Hypothalamus (tissue), 51 donors: ENCODE measurements around the gene KDM2A.

ENCODE experiments used
- DNase-seq, 51 donors: peaks; one replicate each; lab custom pipeline; 2025; lab: John Stamatoyannopoulos, UW

The KDM2A gene

GRCh38 chr11:67281552-67282150, 162.6 kb downstream of the KDM2A start:
- DNase-seq, result no peak

GRCh38 chr11:67282155-67282875, 163.3 kb downstream of the KDM2A start:
- DNase-seq, result no peak

- no peak for DNase-seq
Measured at GRCh38 chr11:67282876-67283371, 163.9 kb downstream of the KDM2A start.

- no peak for DNase-seq
Measured at GRCh38 chr11:67283481-67283963, 164.5 kb downstream of the KDM2A start.

GRCh38 chr11:67284811-67285540, 165.9 kb downstream of the KDM2A start:
- no peak for DNase-seq

- no peak for DNase-seq
Measured at GRCh38 chr11:67285541-67286498, 166.8 kb downstream of the KDM2A start.

GRCh38 chr11:67286621-67287333, 167.7 kb downstream of the KDM2A start:
- peak in 4 of 51 donors; percentile 21 to 44 (median 32) for DNase-seq

- DNase-seq, result no peak
Measured at GRCh38 chr11:67287355-67288197, 168.5 kb downstream of the KDM2A start.

GRCh38 chr11:67288198-67288451, 169.1 kb downstream of the KDM2A start:
- DNase-seq, result peak in 2 of 51 donors; percentile 46 to 55

GRCh38 chr11:67288452-67289225, 169.6 kb downstream of the KDM2A start:
- peak in 50 of 51 donors; percentile 24 to 91 (median 76) for DNase-seq

GRCh38 chr11:67289226-67289650, 170.2 kb downstream of the KDM2A start, which contains the start of gene ANKRD13D:
TSS of gene ANKRD13D (plus strand) at chr11:67289303. CDS start at chr11:67289461, 158 bp downstream.
- peak in 4 of 51 donors; percentile 48 to 67 (median 61) for DNase-seq

- DNase-seq, result peak in 1 of 51 donors; percentile 48
Measured at GRCh38 chr11:67289651-67290479, 170.8 kb downstream of the KDM2A start.

- no peak for DNase-seq
Measured at GRCh38 chr11:67290801-67291200, 171.7 kb downstream of the KDM2A start.

GRCh38 chr11:67291481-67292381, 172.7 kb downstream of the KDM2A start:
- no peak for DNase-seq

- DNase-seq, result no peak
Measured at GRCh38 chr11:67292671-67293070, 173.6 kb downstream of the KDM2A start.

- DNase-seq, result no peak
Measured at GRCh38 chr11:67293090-67293489, 174.0 kb downstream of the KDM2A start.
